SK-N-SH treated with all-trans-retinoic acid at 6 μM for 48 hours (cell line): ENCODE data around the gene TCEA3.

Experiments
- CSDC2 ChIP-seq: fragments of 250-450 bp; sonication (Bioruptor Pico); IDR thresholded peaks from 2 replicates; pipeline ENCODE4 v1.5.0; 2020; ENCODE audit warnings: mild to moderate bottlenecking, moderate library complexity
- GLIS3 ChIP-seq: fragments of 250-450 bp; sonication (Bioruptor Pico); IDR thresholded peaks from 2 replicates; pipeline ENCODE4 v1.5.0; 2020; ENCODE audit warnings: mild to moderate bottlenecking, moderate library complexity
- POU6F1 ChIP-seq: fragments of 250-450 bp; sonication (Bioruptor Pico); IDR thresholded peaks from 2 replicates; pipeline ENCODE4 v1.8.0; 2021; ENCODE audit warnings: low read depth, mild to moderate bottlenecking, moderate library complexity, borderline replicate concordance
- TOX ChIP-seq: fragments of 250-450 bp; sonication (Bioruptor Pico); IDR thresholded peaks from 2 replicates; pipeline ENCODE4 v1.8.0; 2021; ENCODE audit warnings: mild to moderate bottlenecking, moderate library complexity, borderline replicate concordance
- TF ChIP-seq, protein P1 (sequence below): fragments of 250-450 bp; sonication (Bioruptor Pico); IDR thresholded peaks from 2 replicates; pipeline ENCODE4 v1.8.0; 2020; ENCODE audit warnings: mild to moderate bottlenecking, moderate library complexity, borderline replicate concordance

DNA sequence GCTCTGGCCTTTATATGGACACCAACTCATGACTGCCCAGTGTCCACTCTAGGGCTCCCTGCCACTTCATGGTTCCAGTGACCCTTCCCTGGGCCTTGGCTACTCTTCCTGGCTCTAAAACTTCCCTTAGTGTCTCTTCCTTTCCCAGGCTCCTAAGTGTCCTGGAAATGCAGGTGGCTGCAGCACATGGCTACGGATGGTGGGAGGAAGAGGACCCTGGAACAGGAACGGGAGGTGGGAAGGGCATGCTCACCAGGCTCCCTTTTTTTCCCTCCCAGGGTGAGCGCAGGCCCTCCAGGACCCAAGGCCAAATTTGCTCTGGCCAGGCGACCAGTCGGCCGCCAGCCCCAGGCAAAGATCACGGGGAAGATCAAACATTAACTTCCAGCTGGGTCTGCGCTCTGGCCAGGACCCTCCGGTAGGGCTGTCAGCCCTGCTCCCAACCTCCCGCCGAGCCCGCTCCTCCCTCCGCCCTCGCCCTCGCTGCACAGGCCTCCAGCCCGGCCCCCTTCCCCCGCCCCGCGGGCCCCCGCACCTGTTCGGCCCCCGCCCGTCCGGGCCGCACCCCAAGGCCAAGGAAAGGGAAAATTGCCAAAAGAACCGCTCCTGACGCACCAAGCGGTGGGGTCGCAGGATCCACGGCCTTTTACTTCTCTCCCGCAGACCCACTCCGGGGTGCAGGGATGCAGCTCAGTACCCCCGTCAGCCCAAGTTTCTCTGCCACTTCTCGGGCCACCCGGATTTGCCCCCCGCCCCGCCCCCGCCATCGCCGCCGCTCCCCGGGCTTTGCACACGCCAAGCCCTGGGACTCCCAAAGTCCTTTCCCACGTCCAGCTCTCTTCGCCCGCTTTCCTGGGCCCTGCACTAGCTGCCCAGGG is 894 bp downstream of the TCEA3 start:
- TF ChIP-seq CSDC2 (CRISPR knock-in tag) (no peak), TOX (CRISPR knock-in tag) (no peak), GLIS3 (no peak), POU6F1 (CRISPR knock-in tag) (no peak)
- TF ChIP-seq, protein P1, sequence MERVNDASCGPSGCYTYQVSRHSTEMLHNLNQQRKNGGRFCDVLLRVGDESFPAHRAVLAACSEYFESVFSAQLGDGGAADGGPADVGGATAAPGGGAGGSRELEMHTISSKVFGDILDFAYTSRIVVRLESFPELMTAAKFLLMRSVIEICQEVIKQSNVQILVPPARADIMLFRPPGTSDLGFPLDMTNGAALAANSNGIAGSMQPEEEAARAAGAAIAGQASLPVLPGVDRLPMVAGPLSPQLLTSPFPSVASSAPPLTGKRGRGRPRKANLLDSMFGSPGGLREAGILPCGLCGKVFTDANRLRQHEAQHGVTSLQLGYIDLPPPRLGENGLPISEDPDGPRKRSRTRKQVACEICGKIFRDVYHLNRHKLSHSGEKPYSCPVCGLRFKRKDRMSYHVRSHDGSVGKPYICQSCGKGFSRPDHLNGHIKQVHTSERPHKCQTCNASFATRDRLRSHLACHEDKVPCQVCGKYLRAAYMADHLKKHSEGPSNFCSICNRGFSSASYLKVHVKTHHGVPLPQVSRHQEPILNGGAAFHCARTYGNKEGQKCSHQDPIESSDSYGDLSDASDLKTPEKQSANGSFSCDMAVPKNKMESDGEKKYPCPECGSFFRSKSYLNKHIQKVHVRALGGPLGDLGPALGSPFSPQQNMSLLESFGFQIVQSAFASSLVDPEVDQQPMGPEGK (CRISPR knock-in tag): no peak
